Bronchial epithelial cell (primary cell): ENCODE results near the gene CRHR2. TPM values are rescaled to one million over a fixed set of nuclear protein-coding genes. Genes with fewer than 3 reads are reported as not detected.

ENCODE experiments used
- DNase-seq: peaks from one replicate; pipeline ENCODE4 v3.0.0-alpha.2; 2010; ENCODE audit warnings: low read depth
- FAIRE-seq: peaks from 2 replicates; lab custom pipeline; 2011; peaks lifted over from hg19 to GRCh38; lab: Jason Lieb, UNC
- H3K27me3 ChIP-seq: 2 replicates; pipeline ENCODE4 v1.5.1; 2011; ENCODE audit warnings: low read length; ENCODE audit not compliant: control insufficient read depth, insufficient read depth
- H3K36me3 ChIP-seq: 2 replicates; pipeline ENCODE4 v1.5.1; 2011; ENCODE audit warnings: low read length; ENCODE audit not compliant: control insufficient read depth, insufficient read depth
- H3K4me3 ChIP-seq: 2 replicates; pipeline ENCODE4 v1.5.1; 2011; ENCODE audit warnings: mild to moderate bottlenecking, low read depth, low read length, control low read depth
- CTCF ChIP-seq: IDR thresholded peaks from 2 replicates; pipeline ENCODE4 v1.5.1; 2011; ENCODE audit warnings: mild to moderate bottlenecking, moderate library complexity, low read length, control low read depth, inconsistent platforms; ENCODE audit not compliant: insufficient read depth, severe bottlenecking
- total RNA-seq: library from RNA; depleted of rRNA; stranded (reverse); fragments of >200 nt; gene quantifications from 2 replicates; pipeline ENCODE4 v1.2.1, GENCODE V29; 2014

CRHR2 gene
- total RNA-seq, 1 donor from 2014 or later: not detected

- no peak overlapping the region for H3K4me3 ChIP-seq
- no peak for TF ChIP-seq CTCF
- no peaks in the 10 kb centered on the region for H3K36me3 ChIP-seq
- peak; percentile 47 for FAIRE-seq
- no peak for DNase-seq
- peaks cover 42% of the 10 kb centered on the region for H3K27me3 ChIP-seq
Observed at GRCh38 chr7:30678805-30679204, 3.5 kb downstream of the CRHR2 start.

- no peak overlapping the region for H3K4me3 ChIP-seq
- FAIRE-seq (no peak), DNase-seq (no peak)
- H3K36me3 ChIP-seq: no peaks in the 10 kb centered on the region
- TF ChIP-seq CTCF: no peak
- peaks cover 9% of the 10 kb centered on the region for H3K27me3 ChIP-seq
Observed at GRCh38 chr7:30674876-30675275, 7.4 kb downstream of the CRHR2 start.

- Histone ChIP-seq H3K27me3 (peaks cover 6% of the 10 kb centered on the region), H3K4me3 (no peak overlapping the region), H3K36me3 (no peaks in the 10 kb centered on the region)
- DNase-seq (no peak), FAIRE-seq (no peak)
- no peak for TF ChIP-seq CTCF
Observed at GRCh38 chr7:30674420-30674819, 7.8 kb downstream of the CRHR2 start.

GRCh38 chr7:30671793-30672465, 10.3 kb downstream of the CRHR2 start:
- Histone ChIP-seq H3K4me3 (no peak overlapping the region), H3K36me3 (no peaks in the 10 kb centered on the region), H3K27me3 (no peaks in the 10 kb centered on the region)
- DNase-seq: peak; percentile 54
- TF ChIP-seq CTCF: no peak
- no peak for FAIRE-seq

- Histone ChIP-seq H3K4me3 (no peak overlapping the region), H3K27me3 (no peaks in the 10 kb centered on the region), H3K36me3 (no peaks in the 10 kb centered on the region)
- no peak for TF ChIP-seq CTCF
- FAIRE-seq (no peak), DNase-seq (no peak)
Observed at GRCh38 chr7:30668102-30668501, 14.2 kb downstream of the CRHR2 start.

GRCh38 chr7:30667172-30667571, 15.1 kb downstream of the CRHR2 start:
- no peak for FAIRE-seq
- DNase-seq: no peak
- no peak overlapping the region for H3K4me3 ChIP-seq
- no peak for TF ChIP-seq CTCF
- no peaks in the 10 kb centered on the region for H3K36me3 ChIP-seq
- no peaks in the 10 kb centered on the region for H3K27me3 ChIP-seq
